Panc1 (cell line): Measurements from ENCODE around the gene ARHGEF10L.

ENCODE experiments used
- CTCF ChIP-seq: fragments of 450-650 bp; IDR thresholded peaks from 2 replicates; pipeline ENCODE4 v1.5.1; 2017; ENCODE audit warnings: mild to moderate bottlenecking
- TF ChIP-seq, protein P1 (sequence below), 2 experiments: IDR thresholded peaks; 2 replicates each; pipeline ENCODE4 v1.6.1; 2011 to 2012; ENCODE audit warnings: low read depth in 2 of 2, control low read depth in 1 of 2, low read length in 1 of 2, mild to moderate bottlenecking in 1 of 2, moderate library complexity in 1 of 2; ENCODE audit not compliant: insufficient read depth in 1 of 2

GRCh38 chr1:17742583-17742982, 203.1 kb downstream of the ARHGEF10L start:
- no peak for TF ChIP-seq CTCF
- TF ChIP-seq, protein P1, sequence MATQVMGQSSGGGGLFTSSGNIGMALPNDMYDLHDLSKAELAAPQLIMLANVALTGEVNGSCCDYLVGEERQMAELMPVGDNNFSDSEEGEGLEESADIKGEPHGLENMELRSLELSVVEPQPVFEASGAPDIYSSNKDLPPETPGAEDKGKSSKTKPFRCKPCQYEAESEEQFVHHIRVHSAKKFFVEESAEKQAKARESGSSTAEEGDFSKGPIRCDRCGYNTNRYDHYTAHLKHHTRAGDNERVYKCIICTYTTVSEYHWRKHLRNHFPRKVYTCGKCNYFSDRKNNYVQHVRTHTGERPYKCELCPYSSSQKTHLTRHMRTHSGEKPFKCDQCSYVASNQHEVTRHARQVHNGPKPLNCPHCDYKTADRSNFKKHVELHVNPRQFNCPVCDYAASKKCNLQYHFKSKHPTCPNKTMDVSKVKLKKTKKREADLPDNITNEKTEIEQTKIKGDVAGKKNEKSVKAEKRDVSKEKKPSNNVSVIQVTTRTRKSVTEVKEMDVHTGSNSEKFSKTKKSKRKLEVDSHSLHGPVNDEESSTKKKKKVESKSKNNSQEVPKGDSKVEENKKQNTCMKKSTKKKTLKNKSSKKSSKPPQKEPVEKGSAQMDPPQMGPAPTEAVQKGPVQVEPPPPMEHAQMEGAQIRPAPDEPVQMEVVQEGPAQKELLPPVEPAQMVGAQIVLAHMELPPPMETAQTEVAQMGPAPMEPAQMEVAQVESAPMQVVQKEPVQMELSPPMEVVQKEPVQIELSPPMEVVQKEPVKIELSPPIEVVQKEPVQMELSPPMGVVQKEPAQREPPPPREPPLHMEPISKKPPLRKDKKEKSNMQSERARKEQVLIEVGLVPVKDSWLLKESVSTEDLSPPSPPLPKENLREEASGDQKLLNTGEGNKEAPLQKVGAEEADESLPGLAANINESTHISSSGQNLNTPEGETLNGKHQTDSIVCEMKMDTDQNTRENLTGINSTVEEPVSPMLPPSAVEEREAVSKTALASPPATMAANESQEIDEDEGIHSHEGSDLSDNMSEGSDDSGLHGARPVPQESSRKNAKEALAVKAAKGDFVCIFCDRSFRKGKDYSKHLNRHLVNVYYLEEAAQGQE (IDR thresholded peaks at IDR 0.05; ENCODE audit: insufficient read depth in 1 of 2, low read depth in 2 of 2, low read length in 1 of 2) = no peak
